ENCODE measurements around the gene TTN.
"Not testable (repeated sequence)": the region's sequence is repeated elsewhere in the genome, so short reads cannot be mapped to it uniquely, and the experiment has no call there.

The TTN gene

DNA sequence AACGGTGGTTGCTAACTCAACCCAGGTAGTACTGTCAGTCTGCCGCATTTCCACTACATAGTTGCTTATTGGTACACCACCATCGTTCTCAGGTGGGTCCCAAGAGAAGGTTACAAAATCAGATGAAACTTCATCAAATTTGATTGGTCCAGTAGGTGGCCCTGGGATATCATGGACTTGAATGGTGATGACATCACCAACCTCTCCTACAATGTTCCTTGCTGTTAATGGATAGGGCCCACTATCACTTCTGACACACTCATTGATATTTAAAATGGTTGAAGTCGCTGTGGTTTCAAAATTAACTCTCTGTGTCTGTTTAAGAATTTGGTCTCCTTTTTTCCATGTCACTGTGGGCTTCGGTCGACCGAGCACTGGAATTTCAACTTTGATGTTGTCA is 232.4 kb downstream of the TTN start:
- DNase-seq (ENCODE audit: extremely low spot score, insufficient read length, low read depth) (no peak), FAIRE-seq (no peak)

DNA sequence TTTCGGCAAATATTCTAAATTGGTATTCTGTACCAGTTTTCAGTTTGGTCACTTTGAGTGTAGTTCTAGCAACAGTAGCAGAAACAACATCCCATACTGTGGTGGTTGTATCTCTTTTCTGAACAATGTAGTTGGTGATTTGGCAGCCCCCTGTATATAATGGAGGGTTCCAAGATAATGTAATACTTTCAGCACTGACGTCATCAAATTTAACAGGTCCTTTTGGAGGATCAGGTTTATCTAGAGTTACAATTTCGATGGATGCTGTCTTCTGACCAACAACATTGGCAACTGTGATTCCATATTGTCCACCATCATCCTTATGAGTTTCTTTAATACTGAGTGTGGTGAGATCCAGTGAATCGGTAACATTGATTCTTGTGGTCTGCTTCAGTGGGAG is 239.0 kb downstream of the TTN start:
- FAIRE-seq (no peak), DNase-seq (ENCODE audit: extremely low spot score, insufficient read length, low read depth) (no peak)

DNA sequence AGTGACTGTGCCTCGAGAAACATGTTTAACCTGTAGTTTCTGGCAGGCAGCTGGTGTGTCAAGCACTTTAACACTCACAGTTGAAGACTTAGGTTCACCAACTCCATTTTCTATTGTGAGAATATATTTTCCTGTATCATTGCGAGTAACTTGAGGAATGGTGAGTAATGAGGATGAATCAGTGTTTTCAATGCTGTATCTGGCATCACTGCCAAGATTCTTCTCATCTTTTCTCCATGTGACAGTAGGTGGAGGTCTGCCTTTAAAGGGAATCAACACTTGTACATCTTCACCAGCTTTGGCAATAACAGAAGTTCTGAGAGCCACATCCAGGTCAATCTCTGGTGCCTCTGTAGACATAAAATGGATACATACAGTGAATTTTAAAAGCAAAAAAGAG is 254.2 kb downstream of the TTN start:
- no peak for DNase-seq (ENCODE audit: extremely low spot score, insufficient read length, low read depth)
- FAIRE-seq, result no peak

DNA sequence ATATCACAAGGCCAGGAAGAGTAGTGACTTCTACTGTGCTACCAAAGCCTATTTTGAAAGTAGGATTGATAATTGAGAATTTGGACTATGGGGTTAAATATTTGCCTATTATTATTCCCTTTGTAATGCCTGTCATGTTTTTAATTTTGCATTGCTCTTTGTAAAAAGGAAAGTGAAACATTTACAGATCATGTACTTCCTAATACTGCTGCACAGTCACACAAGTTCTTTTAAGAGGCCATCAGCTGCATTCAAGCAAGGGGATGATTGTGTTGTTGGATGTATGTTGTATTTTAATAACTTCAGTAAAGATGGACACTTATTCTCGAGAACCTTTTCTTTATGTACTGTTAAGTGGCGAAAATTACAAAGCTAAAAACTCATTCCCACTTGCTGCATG is 256.9 kb downstream of the TTN start:
- DNase-seq (ENCODE audit: extremely low spot score, insufficient read length, low read depth), result no peak
- FAIRE-seq, result no peak

DNA sequence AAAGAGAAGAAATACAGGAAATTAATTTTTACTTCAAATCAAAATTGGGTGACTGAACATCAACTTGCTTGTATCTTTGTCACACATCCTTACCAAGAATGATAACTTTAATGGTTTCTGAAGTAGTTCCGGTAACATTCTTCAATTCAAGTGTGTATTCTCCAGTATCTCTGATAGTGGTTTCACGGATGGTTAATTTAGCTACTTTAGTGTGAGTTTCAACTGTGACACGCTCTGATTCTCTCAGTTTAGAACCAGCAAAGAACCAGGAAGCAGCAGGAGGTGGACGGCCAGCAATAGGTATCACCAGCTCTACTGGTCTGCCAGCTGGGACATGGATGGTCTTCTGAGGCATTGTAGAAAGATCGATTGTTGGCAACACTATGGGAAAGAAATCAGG is 264.7 kb downstream of the TTN start:
- no peak for FAIRE-seq
- no peak for DNase-seq (ENCODE audit: extremely low spot score, insufficient read length, low read depth)

DNA sequence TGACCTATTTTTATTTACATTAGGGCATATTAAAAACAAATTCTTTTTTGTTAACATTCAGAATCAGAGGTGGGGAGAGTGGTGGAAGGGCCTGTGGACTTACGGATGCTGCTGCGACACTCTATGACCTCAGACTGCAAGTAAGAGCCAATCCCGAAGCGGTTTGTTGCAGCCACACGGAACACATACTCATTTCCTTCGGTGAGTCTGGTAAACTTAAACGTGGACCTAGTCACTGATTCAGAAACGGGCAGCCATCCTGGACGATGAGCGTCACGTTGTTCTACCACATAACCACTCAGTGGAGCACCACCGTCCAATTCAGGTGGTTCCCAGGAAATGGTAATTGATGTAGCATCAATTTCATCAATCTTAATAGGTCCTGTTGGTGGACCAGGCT is 265.1 kb downstream of the TTN start:
- no peak for FAIRE-seq
- DNase-seq (ENCODE audit: extremely low spot score, insufficient read length, low read depth), result no peak

DNA sequence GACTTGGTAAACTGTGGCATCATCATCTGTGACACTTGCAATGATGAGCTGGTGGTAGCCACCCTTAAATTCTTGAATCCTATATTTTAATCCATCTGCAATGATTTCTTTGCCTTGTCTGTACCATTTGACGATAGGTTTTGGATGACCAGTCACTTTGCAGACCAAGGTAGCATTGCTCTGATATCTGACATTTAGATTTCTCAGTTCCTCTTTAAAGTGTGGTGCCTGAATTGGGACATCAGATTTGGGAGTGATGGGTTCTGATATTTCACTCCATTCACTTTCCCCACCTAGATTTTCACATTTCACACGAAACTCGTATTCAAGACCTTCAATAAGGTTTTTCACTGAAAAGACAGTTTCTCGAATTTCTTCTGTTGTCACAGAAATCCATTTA is 271.2 kb downstream of the TTN start:
- FAIRE-seq, result no peak
- no peak for DNase-seq (ENCODE audit: extremely low spot score, insufficient read length, low read depth)

DNA sequence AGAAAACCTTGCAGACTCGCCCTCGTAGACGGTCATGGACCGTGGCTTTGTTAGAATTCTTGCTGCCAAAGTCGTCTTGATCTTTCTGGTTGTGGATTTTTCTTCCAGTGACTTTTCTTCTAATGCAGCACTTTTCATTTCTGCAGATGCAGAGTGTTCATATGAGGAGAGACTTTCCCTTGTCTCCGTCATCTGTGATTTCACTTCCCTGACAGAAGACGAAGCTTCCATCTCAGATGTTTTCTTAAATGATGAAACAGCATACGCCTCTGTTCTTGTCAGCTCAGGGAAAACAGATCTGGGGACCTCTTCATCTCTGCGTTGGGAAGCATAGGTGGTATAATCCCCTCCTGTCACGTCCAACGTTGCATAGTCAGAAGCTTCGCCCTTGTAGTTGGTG is 276.1 kb downstream of the TTN start:
- no peak for FAIRE-seq
- no peak for DNase-seq (ENCODE audit: extremely low spot score, insufficient read length, low read depth)

DNA sequence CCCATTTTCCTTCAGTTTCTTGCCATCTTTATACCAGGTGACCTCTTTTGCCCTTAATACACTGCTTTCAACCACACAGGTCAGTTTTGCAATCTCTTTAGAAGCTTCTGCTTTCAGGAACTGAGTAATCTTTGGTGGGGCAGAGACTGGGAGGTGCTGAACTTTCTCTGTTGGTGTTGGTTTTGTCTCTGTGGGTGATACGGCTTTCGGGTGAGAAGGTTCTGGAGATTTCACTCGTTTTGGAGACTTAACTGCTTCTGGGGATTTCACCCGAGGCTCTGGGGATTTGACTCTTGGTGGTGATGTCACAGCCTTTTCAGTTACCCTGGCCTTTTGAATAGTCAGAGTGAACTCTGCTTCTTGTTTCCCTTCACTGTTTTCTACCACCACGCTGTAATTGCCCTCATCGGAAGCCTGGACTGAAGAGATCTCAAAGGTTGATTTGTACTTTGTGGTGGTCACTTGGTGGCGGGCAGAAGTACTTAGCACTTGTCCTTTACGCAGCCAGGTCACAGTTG is 276.5 kb downstream of the TTN start:
- DNase-seq (ENCODE audit: extremely low spot score, insufficient read length, low read depth) (peak; percentile 44), FAIRE-seq (peak; percentile 98)

DNA sequence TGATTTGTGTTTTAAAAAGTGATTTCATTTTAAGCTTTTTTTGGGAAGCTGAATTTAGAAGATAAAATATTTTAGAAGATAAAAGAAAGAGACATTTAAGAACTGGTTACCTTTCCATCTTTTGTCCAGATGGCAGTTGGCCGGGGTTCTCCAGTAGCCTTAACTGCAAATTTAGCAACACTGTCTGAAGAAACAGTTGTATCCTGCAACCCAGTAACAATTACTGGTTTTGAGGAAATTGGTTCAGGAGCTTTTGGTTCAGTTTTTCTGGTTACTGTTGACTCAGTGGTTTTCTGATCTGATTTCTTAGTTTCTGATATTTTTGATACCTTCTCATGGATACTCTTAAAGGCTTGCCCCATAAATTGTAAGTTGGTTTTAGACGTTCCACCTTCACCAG is 277.1 kb downstream of the TTN start:
- FAIRE-seq, result no peak
- DNase-seq (ENCODE audit: extremely low spot score, insufficient read length, low read depth), result no peak

DNA sequence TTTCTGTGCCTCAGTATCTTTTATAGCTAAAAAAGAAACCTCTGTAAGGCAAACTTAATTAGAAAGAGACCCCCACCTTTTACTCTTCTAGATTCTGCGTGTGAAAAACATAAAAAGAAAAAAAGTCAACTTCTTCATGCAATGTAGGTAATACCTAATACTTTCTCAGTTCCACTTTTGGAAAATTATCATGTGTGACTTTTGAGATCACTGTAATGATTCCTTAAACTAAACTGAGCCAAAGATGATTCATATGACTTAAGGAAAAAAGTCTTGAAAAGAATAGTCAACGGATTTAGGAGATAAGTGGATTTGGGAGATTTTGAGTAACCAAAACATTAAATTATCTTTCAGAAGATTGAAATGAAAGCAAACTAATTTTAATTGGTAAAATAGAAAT is 278.0 kb downstream of the TTN start:
- no peak for DNase-seq (ENCODE audit: extremely low spot score, insufficient read length, low read depth)
- peak; percentile 24 for FAIRE-seq

DNA sequence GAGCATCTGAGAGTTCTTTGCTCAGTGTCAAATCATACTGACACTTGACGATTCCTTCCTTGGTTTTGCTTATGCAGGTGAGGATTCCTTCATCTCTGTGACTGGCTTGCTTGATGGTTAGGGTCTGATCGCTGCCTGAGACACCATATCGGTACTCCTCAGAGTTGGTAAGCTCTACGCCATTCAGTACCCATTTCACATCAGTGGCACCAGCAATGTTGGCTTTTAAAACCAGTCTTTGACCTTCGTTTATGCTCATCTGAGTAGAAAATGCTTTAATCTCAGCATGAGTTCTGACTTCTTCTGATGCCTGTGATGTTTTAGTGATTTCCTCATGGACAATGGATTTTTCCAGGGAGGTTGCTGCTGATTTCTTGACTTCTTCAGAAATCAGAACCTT is 278.6 kb downstream of the TTN start:
- DNase-seq (ENCODE audit: extremely low spot score, insufficient read length, low read depth) (no peak), FAIRE-seq (peak; percentile 59)

DNA sequence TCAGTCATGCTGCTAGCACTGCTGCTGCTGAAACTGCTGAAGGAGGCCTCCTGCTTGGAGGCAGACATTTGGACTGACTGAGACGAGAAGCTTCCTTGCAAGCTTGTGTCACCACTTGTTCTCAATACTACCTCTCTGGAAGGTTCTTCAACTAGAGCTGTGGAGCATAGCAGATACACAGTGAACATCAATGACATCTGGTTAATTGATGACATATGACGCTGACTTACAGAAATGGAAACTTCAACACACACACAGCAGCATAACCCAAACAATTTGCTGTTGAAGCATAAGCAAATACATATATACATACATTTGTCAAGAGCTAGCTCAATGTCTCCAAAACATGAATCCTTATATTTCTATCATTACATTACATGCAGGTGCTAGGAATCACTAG is 279.6 kb downstream of the TTN start:
- DNase-seq (ENCODE audit: extremely low spot score, insufficient read length, low read depth) (no peak), FAIRE-seq (no peak)

DNA sequence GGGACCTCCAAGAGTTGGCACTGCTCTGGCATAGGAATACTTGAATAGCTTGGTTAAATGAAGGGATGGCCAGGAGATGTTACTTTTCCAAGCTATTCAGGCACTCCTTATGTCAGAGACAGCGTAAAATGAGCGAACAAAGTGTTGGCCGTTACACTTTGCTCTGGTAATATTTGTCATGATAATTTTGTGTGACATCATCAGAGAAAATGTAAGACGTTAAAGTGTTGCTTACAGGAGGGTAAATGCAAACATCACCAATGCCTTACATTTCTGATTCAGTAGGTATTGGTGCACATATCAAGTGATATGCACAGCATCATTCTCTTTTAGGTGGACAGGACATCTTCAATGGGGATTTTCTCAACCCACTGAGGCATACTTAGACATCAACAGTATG is 281.0 kb downstream of the TTN start:
- DNase-seq (ENCODE audit: extremely low spot score, insufficient read length, low read depth) (no peak), FAIRE-seq (no peak)

DNA sequence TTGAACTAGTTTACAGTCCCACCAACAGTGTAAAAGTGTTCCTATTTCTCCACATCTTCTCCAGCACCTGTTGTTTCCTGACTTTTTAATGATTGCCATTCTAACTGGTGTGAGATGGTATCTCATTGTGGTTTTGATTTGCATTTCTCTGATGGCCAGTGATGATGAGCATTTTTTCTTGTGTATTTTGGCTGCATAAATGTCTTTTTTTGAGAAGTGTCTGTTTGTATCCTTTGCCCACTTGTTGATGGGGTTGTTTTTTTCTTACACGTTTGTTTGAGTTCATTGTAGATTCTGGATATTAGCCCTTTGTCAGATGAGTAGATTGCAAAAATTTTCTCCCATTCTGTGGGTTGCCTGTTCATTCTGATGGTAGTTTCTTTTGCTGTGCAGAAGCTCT is 281.8 kb downstream of the TTN start:
- not testable (repeated sequence) for DNase-seq (ENCODE audit: extremely low spot score, insufficient read length, low read depth); FAIRE-seq

DNA sequence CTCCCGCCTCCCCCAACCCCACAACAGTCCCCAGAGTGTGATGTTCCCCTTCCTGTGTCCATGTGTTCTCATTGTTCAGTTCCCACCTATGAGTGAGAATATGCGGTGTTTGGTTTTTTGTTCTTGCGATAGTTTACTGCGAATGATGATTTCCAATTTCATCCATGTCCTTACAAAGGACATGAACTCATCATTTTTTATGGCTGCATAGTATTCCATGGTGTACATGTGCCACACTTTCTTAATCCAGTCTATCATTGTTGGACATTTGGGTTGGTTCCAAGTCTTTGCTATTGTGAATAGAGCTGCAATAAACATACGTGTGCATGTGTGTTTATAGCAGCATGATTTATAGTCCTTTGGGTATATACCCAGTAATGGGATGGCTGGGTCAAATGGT is 282.2 kb downstream of the TTN start:
- FAIRE-seq; DNase-seq (ENCODE audit: extremely low spot score, insufficient read length, low read depth): not testable (repeated sequence)

DNA sequence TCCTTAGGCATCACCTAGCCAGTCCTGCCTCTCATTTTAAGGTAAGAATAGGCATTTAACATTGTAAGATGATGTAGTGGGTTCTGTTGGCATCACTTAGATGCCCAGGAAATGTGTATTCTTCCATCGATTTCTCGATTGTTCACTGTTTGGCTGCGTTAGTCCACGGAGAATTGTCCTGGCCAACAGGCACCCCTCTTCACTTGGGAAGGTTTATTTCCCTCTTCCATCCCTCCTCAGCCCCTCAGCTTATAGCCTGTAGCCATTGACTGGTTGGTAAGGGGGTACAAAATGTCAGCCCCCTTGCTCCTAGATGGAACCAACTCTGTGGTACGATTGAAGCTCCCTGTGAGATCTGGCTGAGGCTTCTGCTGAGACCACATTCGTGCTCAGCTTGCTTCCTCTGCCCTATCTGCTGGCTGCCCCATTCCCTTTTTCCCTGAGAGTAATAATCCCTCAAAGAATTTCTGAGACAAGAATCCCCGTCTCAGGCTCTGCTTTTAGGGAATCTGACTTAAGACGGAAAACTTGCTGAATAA is 283.6 kb downstream of the TTN start:
- DNase-seq (ENCODE audit: extremely low spot score, insufficient read length, low read depth), result no peak
- no peak for FAIRE-seq

DNA sequence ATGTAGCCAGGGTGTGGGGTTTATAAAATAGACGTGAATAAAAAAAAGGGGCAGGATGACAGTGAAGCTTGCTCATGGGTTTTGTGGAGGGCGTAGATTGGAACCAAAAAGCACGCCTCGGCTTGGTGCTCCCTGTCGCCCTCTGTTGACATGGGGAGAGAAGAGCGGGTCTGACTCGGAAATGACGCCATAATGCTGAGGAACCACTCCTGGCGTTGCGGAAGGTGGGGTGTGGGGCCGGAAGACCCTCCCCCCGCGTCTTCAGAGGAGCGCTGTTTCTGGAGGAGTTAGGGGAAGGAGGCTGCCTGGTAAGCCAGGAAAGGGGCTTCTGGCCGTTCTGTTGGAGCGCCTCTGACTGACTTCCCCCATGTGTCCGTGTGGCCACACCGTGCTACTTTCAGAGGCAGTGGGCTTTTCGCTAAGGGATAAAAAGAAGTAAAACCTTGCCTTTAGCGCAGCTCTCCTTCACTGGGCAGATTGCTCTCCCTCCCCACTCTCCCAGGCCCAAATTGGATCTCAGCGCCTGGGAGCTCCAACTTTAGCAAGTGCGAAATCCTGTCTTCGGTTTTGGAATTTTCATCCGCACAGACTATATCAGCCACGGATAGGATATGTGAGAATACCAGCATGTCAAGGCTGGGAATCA is 284.1 kb downstream of the TTN start:
- FAIRE-seq (peak; percentile 88), DNase-seq (ENCODE audit: extremely low spot score, insufficient read length, low read depth) (peak; percentile 54)

DNA sequence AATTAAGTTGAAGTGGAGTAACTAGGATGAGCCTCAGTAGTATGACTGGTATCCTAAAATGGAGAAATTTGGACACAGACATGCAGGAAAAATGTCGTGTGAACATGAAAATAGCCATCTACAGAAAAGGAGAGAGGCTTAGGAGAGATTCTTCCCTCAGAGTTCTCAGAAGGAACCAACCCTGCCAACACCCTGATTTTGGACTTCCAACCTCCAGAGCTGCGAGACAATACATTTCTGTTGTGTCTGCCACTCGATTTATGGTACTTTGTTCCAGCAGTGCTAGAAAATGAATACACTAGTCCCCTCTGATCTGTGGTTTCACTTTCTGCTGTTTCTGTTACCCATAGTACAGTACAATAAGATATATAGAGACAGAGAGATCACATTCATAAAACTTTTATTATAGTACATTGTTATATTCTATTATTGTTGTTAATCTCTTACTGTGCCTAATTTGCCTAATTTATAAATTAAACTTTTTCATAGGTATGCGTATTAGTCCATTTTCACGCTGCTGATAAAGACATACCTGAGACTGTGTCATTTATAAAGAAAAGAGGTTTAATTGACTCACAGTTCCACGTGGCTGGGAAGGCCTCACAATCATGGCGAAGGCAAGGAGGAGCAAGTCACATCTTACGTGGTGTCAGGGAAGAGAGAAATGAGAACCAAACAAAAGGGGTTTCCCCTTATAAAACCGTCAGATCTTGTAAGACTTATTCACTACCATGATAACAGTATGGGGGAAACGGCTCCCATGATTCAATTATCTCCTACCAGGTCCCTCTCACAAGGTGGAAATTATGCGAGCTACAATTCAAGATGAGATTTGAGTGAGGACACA is 285.7 kb downstream of the TTN start:
- no peak for DNase-seq (ENCODE audit: extremely low spot score, insufficient read length, low read depth)
- no peak for FAIRE-seq

DNA sequence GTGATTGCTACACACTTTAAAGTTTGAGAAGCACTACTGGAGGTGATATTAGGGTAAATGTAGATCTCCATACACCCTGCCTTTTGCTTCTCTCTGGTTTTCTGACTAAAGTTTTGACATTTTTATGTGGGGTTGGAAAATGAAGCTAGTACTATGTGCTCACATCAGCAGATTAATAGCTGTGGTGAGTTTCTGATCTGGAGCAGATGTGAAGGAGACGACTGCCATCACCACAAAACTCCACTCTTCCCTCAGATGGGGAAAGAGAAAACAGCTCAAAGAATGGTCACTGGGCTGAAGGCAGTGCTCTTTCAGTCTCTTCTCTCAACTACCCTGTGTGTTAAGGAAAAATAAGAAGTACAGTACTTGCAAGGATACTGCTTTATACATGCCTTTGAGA is 289.7 kb downstream of the TTN start:
- DNase-seq (ENCODE audit: extremely low spot score, insufficient read length, low read depth) (no peak), FAIRE-seq (no peak)

DNA sequence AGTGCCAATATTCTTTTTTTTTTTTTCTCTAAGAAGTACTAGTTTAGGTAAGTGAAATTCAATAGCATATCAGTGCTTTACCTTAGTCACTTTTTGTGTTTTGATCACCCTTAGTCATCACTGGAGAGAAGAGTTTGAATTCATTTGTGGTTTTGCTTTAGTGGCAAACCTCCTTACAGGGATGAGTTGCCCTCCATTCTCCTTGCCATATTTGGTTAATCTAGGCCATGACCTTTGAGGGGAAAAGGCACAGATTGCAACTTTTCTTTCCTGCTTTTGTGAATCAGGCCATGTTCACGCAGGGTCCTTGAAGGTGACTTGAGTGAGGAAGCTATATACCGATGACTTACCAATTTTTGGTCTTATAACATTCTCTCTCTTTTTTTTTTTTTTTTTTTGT is 292.6 kb downstream of the TTN start:
- FAIRE-seq, result no peak
- no peak for DNase-seq (ENCODE audit: extremely low spot score, insufficient read length, low read depth)

Data from GM18507 (cell line).